Activated effector memory CD4-positive, alpha-beta T cell treated with Interleukin-2 at 50 U/mL for 16 hours (primary cell): ENCODE data around the gene ROBO1.
"Not testable (repeated sequence)": the region's sequence is repeated elsewhere in the genome, so short reads cannot be mapped to it uniquely, and the experiment has no call there.

Experiments used
- DNase-seq: peaks from one replicate; pipeline ENCODE4 v3.0.0-alpha.2; 2020

Gene ROBO1

DNA sequence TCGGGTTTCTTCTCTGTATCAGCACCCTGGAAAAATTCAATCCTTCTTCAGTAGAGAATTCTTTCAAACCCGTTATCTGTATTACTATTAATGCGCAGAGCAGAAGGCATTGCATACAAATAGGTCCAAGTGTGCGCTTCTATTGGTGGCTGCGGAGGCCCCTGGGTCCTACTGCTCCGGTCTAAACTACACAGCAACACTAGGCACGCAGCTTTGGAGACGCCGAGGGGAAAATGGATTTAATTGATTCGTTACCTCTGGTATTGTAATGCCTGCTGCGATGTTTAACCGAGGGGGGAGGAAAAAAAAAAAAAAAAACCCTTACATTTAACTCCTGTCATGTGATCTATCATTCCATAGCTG is at the start of gene ROBO1:
ROBO1 (minus strand) TSS at position 94 of the 363 bp plus-strand sequence.
- no peak for DNase-seq

DNA sequence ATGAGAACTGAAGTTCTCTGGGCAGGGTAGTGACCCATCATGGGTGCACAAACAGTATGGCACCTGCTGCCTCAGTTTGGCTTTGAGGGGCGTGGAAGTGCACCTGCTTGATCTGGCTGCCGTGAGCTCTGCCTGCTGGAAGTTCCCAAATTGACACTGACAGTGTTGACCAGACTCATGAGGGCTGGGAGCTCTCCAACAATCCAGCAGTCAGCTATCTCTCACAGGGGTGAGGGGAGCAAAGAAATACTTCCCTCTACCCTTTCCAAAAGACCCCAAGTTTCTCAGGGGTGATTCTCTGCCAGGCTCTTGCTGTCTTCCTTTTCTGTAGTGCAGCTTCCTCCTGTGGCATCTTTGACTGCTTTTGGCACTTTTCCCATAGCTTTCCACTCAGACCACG is 49.4 kb upstream of the ROBO1 start:
- no peak for DNase-seq

DNA sequence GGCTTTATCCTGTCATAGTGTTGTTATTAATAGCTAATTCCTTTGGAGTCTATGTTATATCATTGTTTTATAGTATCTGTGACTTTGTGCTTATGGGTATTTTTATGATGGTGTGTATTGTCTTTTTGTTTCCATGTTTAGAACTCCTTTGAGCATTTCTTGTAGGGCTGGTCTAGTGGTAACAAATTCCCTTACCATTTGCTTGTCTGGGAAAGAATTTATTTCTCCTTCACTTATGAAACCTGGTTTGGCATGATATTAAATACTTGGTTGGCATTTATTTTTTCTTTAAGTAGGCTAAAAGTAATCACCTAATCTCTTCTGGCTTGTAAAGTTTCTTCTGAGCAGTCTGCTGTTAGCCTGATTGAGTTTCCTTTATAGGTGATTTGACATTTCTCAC is 47.7 kb upstream of the ROBO1 start:
- no peak for DNase-seq

DNA sequence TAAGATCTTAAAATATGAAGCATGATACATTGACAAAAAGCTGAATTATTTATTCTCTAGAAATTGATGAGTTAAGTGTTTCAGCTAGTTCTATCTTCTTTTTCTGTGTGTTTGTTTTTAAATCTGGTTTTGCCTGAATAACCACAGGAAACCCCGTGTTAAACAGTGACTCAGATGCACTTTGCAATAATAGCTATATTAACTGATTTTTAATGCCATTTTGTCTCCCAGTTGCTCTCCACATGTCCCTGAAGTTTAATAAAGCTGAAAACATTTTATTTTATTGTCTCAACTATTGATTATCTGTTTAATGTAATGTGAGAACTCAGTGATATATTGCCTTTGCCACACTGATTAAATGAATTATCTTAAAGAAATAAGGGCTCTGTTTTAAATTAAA is 42.8 kb upstream of the ROBO1 start:
- no peak for DNase-seq

DNA sequence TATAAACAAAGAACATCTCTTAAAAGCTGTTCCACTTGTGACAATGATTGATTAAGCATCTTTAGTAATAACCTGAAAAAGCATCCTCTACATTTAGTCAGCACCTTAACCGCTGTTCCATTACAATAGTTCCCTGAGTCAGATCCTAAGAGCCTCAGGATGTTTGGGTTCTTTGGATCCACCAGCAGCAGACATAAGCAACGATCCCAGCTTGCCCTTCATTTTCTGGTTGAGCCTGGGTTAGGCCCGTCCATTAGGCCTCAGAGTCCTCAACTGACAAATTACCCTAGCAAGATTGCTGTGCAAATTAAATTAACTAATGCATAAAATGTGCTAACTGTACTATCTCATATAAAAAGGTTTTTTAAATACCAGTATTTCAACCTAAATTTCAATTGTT is 42.3 kb upstream of the ROBO1 start:
- no peak for DNase-seq

DNA sequence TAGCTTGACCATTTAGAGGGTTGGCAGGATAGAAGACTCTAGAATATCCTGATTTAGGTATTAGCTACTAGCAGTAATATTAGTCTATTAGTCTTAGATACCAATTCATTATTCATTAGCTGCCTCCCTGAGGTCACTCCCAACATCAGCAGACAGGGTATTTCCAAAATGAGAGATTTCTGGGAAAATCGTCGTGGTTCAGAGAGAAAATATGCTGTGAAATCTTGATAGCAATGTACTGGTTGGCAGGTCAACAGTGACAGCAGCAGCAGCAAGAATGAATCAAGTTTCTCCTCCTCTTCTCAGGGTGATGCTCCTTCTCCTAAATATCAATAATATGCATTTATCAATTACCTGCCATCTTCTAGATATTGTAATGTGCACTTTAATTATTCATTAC is 41.3 kb upstream of the ROBO1 start:
- no peak for DNase-seq

DNA sequence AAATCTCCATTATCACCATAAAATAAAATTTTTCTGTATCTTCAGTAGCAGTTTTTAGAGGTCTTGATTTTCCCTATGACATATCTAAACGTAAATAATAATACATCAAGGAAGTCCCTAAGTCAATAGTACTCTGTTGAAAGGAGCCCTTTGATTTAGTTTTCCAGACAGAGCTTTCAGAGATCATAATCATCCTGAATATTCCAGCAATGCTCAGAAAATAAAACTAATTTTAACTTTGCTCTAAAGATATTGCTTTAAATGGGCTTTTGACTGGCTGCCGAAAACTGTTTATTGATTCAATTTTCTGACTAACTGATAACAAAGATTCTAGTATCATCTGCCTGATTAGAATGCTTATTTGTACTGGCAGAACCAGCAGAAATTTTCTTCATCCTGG is 40.7 kb upstream of the ROBO1 start:
- DNase-seq: no peak

DNA sequence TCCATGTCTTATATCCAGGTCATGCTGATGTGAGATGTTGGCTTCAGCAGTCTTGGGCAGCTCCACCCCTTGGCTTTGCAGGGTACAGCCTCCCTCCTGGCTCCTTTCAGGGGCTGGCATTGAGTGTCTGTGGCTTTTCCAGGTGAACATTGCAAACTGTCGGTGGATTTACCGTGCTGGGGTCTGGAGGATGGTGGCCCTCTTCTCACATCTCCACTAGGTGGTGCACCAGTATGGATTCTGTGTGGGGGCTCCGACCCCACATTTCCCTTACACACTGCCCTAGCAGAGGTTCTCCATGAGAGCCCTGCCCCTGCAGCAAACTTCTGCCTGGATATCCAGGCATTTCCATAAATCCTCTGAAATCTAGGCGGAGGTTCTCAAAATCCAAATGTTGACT is 22.4 kb upstream of the ROBO1 start:
- not testable (repeated sequence) for DNase-seq

DNA sequence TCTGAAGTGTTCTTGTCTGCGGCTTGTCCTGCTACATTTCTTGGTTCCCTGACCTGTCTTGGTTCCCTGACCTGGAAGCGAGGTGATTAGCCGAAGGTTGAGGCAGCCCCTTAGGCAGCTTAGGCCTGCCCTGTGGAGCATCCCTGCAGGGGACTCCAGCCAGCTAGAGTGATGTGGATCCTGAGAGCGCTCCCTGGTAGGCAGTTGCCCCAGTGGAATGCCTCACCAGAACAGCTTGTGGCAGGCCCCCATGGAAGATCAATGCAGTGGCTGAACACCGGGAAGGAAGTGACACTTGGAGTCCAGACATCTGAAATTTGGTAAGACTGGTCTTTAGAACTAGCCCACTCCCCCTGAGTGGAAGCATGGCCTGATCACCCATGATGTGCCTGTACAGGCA is 5.5 kb upstream of the ROBO1 start:
- no peak for DNase-seq

DNA sequence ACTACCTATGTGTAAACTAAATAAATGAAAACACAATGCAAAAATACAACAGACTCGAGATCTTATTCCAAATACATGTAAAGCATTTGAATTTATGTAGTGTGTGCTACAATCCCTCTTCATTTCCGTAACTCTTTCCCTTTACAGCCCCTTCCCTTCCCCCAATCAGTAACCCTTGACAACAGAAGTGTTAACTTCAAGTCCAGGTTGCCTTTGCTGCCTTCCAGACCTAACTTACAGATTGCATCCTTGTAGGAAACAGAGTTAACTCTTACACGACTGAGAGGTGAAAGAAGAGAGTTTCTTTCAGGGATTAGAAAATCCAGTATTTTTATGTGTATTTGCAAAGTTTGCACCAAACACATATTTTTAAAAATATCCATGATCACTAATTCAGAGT is 1.4 kb upstream of the ROBO1 start:
- no peak for DNase-seq

DNA sequence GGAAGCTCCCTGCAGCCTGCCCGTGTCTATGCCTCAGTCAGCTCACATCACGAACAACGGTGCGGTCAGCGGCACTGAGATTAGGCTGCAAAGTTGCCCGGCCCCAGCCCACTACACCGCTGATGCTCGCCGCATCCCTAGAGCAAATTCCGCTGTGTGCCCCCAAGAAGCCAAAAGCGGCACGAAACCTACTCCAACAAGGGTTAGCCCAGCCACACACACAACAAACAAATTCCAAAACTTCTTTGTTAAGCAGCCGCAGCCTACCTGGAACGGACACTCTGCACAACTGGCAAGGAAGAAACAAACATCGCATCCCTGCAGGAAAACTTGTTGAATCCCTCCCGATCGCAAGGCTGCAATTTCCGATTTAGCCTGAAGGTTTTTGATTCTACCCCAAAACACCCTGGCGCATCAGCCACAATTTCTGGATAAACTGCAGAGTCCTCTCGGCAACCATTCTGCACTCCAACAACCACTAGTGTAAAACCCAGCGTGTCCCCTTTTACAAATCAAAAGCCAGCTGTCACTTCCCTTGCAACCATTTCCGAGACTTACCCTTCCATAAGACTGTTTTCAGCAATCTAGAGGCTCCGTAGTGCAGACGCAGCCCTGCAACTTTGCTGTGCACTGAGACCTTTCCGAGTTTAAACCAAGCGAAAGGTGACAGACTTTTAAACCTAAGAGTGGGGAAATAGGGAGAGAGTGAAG is 449 bp downstream of the ROBO1 start:
- no peak for DNase-seq

DNA sequence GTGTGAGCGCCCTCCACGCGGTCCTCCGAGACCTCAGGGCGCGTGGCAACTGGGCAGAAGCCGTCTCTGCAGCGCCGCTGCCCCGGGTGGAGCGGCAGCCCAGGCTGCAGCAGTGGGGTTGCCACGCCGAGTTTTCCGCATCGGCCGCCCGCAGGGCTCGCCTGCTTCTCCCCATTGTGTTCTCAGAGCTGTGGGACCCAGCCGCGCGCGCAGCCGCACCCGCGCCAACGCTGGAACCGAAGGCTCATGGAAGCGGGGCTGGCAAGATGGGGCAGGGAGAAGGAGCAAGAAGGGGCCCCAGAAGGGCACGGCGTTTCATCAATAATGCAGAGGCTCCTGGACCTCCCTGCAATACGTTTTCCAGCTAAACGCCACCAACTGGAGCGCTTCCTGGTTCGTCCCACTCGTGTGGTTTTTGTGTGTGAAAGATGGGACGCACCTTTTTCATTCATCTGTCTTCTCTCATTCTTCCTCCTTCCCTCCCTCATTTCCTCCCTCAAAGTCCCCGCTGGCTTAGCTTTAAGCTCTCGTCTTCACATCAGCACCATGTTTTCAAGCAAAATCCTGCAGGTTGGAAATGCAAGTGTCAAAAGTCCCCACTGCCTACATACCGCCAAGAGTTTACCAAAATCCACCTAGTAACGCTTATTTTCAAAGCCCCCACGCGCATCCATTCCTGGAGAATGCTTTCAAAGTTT is 1.2 kb downstream of the ROBO1 start:
- DNase-seq: no peak

DNA sequence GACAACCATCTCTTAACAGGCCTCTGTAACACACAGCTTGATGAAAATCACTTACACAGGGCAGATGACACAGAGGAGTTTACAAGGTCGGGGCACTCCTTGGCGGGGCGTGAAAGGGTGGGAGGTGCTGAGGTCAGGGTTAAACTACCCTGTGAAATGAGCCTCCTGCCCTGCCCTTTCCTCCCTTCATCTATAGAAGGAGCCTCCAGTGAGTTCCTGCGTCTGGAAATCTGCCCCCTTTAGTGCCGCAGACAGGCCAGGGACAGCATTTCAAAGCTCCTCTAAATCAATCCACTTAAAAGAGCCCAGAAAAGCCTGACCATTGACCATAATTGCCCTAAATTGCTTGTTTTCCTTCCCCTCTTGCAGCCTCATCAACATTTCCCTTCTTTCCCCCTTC is 1.9 kb downstream of the ROBO1 start:
- no peak for DNase-seq

DNA sequence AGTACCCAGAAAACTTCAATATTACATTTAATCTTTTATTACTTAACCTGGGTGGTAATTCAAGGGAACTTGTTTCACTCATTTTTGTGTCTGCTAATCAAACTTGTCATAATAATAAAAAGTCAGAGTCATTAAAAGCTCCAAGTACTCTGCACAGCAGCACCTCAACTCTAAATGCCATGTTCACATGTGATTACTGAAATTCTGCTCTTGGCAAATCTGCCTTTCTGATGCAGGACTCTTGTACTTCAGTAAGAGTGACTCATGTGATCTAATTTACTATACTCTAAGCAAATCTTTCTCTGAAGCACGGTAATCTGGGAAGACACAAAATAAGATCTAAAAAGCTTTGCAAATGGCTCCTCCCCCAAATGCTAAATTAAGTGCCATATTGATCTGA is 6.4 kb downstream of the ROBO1 start:
- no peak for DNase-seq

DNA sequence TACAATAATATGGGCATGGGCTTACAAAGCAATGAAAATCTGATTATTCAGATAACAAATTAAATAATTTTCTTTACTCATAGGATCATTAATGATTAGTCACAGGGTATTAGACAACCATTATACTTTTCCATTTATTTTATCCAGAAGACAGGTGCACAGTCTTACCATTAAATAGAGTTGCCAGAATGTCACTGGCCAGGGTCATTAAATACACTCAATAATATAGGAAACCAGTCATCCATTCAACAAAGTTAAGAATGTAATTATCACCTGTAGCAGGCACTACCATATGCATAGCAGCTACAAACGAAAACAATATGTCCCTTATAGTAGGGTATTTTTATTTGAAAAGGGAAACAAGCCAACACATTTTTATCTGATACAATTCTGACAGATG is 16.1 kb downstream of the ROBO1 start:
- no peak for DNase-seq

DNA sequence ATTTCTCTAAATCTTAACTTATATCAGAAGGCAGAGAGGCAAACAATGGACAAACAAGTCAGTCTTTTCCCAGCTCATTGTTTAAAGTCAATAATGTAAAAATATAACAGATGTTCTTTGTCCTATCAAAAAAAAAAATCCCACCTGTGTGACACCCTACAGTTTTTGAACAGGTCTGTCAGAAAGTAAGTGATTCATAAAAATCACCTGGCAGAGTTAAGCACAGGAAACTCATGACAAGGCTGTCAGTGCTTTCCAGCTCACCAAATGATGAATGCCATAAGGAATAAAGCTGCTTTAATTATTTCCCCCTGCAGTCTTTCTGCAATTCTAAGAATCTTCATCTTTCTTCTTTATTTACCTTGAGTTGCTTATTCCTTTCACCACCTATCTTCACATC is 30.3 kb downstream of the ROBO1 start:
- DNase-seq: no peak

DNA sequence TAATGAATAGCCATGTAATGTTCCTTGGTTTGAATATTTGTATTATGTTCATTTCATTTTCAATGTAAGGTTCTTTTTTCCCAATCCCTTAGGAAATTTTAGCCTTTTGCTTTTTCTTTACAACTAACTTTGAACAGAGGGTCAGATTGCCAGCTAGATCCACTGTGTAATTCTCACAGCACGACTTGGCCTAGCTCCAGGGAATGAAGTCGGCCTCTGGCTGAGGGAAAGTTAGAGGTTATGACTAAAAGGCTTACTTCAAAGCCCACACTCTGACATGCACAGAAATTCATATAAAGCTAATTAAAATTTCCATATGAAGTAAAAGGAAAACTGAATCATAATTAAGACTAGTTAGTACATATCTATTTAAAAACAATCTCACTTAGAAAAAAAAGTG is 38.7 kb downstream of the ROBO1 start:
- DNase-seq: no peak

DNA sequence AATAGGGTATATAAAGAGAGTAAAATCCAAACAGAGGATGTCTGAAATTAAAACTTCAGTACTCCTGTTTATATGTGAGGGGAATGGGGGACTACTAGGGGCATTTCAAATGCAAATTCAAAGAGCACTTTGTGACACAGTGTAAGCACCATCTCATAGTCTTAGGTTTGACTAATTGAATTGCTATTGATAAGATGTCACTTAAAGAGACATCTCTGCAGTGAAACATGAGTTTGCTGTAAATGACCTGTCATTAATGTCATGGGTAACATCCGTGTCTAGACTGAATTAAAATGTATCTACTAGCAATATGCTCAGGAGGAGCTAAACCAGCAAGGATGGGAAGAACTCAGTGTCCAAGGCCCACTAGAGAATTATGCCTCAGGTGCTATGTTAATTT is 41.0 kb downstream of the ROBO1 start:
- no peak for DNase-seq

DNA sequence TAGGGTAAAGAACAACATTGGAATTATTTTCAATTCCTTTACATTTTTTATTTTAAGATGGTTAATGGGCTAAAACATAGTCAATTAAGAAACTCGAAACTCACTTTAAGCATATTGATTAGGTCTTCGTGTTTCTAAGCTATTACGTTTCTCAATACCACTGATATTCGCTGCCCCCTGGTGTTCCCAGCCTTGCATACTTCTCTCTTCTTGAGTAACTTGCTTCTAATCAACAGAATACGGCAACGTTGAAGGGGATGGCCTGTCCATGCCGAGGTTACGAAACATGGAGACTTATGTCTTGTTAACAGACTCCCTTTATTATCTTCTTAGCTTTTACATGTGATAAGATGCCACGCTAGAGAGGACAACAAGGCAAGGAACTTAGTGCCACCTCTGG is 43.6 kb downstream of the ROBO1 start:
- DNase-seq: no peak

DNA sequence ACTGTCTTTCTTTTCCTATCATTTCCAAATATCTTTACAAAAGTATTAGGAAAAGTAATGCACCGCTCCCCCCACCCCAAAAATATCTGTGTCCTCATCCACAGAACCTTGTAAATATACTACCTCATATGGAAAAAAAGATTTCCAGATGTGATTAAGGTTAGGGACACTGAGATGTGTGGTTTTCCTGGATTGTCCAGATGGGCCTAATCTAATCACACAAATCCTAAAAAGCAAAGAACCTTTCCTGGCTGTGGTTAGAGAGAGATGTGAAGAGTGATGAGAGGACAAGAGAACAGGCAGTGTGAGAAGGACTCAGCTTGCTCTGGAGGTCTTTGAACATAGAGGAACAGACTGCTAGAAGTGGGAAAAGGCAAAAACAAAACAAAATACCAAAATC is 77.7 kb downstream of the ROBO1 start:
- no peak for DNase-seq

DNA sequence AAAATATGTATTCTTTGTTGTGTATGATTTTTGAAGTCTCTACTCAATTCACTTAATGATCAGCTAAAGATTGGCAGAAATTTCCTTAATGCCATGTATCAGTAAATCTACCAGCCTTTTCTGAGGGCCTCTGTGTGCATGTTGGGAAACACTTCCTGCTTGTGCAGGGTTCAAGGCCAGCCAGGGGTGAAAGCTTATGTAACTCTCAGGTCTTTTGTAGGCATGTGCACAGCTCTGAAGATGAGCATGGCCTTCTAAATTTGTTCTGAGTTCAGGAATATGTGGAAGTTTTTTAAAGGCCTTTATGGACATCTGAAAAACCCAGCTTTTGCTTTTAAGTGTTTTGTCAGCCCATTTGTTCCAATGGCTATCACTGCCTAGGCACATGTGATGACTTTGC is 82.7 kb downstream of the ROBO1 start:
- DNase-seq: no peak

DNA sequence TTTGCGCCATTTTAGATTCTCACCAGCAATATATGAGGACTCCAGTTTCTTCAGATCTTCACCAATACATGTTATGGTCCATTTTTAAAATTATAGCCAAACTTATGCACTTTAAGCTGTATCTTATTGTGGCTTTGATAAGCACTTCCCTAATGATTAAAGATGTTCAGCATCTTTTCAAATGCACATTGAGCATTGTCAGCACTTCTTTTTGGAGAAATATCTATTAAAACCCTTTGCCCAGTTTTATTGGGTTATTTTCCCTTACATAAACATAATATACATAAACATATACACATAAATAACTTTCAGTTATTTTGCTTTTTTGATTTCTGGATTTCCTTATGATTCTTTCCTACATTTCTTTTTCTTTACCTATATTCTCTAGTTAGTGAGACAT is 83.8 kb downstream of the ROBO1 start:
- no peak for DNase-seq

DNA sequence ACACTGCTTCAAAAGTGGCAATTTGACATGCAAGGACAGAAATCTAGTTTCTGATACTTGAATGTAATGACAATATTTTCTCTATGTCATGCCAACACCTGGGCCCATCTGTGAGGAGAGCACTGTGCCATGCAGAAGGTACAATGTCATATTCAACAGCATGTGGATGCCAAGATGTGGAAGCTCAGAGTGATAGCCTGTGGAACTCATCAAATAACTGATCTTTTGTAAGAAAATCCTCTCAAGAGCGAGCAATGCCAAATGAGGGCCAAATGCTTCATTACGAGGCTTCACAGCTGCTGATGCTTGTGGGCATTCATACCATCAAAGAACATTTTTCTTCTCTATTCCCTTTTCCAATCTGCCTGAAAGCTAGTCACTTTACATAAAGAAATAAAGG is 95.1 kb downstream of the ROBO1 start:
- DNase-seq: no peak

DNA sequence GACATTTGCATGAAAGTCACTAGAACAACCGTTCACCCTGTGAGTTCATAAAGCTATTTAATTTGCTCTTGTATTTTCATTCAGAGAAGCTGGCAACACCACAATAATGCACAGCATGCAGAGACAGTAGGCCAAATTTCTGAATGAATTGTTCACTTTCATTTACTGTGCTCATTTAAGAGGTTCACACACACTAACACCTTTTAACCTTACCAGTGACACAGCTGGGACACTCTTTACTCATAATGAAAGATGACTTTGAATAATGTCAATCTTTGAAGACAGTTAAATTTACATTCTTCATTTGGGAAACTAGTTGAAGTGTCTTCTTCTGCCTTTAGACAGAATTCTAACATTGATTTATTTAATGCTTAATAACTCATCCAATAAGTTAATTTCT is 95.7 kb downstream of the ROBO1 start:
- DNase-seq: no peak

DNA sequence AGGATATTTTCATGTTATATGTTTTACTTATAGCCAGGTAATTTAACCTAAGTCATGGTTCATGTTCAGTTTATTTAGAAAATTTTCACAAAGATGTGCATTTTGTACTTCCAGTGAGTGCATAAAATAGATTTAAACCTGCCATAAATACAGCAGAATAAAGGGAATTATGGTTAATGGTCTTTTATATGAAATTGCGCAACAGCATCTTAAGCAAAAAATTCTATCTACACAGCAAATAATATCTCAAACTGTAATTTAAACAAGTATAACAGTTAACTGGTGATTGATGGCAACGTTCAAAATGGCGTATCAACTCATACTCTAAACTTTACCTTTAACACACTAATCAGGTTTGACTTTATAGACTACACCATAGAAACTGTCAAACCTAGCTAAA is 97.6 kb downstream of the ROBO1 start:
- no peak for DNase-seq
